Measurements from ENCODE around the gene COL19A1.

GRCh38 chr6:69900869-69901268, 34.5 kb downstream of the COL19A1 start:
- TF ChIP-seq CTCF (IDR thresholded peaks at IDR 0.05) (no peak), POLR2A (IDR thresholded peaks at IDR 0.05) (no peak)
